Upper lobe of left lung (tissue), 6 donors: Measurements from ENCODE around the gene NDST3. TPM values are rescaled to one million over a fixed set of nuclear protein-coding genes. Genes with fewer than 3 reads are reported as not detected.

Experiments used
- ATAC-seq, 2 donors: fragments of 200-7000 bp; cut with Tn5 transposase; one replicate each; pipeline ENCODE4 v1.9.1; 2022; ENCODE audit warnings: mild to moderate bottlenecking in 2 of 2, moderate library complexity in 2 of 2; ENCODE audit not compliant: low FRiP score in 2 of 2
- DNase-seq, 2 donors: peaks; one replicate each; pipeline ENCODE4 v3.0.0-alpha.2; 2019 to 2020
- H3K27ac ChIP-seq, 4 donors: fragments of 200-600 bp; sonication (generic); one replicate each; pipeline ENCODE4 v1.5.1; 2016 to 2019
- H3K27me3 ChIP-seq, 4 donors: fragments of 200-600 bp; sonication (generic); one replicate each; pipeline ENCODE4 v1.5.1; 2017 to 2019
- H3K36me3 ChIP-seq, 4 donors: fragments of 200-600 bp; sonication (generic); one replicate each; pipeline ENCODE4 v1.5.1; 2016 to 2019
- H3K4me1 ChIP-seq, 4 donors: fragments of 200-600 bp; sonication (generic); one replicate each; pipeline ENCODE4 v1.5.1; 2018 to 2019
- H3K4me3 ChIP-seq, 4 donors: fragments of 200-600 bp; sonication (generic); one replicate each; pipeline ENCODE4 v1.5.1; 2017 to 2019; ENCODE audit warnings: mild to moderate bottlenecking in 2 of 4, moderate library complexity in 1 of 4
- H3K9me3 ChIP-seq, 4 donors: fragments of 200-600 bp; sonication (generic); one replicate each; pipeline ENCODE4 v1.5.1; 2018 to 2019
- CTCF ChIP-seq, 6 experiments: fragments of 450-650 bp in 4 of 6; fragments of 200-600 bp in 2 of 6; sonication (generic) in 2 of 6; IDR thresholded peaks; one replicate each; pipeline ENCODE4 v1.5.1; 2016 to 2019; ENCODE audit warnings: antibody characterized with exemption in 6 of 6
- EP300 ChIP-seq, 4 donors: sonication (generic); formaldehyde crosslinking; IDR thresholded peaks; one replicate each; pipeline ENCODE4 v1.5.1; 2017; ENCODE audit warnings: antibody characterized with exemption in 4 of 4, control low read depth in 2 of 4
- POLR2A ChIP-seq, 4 donors: fragments of 450-650 bp; IDR thresholded peaks; one replicate each; pipeline ENCODE4 v1.5.1; 2016 to 2017; ENCODE audit warnings: antibody characterized with exemption in 4 of 4, mild to moderate bottlenecking in 2 of 4
- POLR2AphosphoS5 ChIP-seq, 2 donors: sonication (generic); formaldehyde crosslinking; IDR thresholded peaks; one replicate each; pipeline ENCODE4 v1.5.1; 2017; ENCODE audit warnings: antibody characterized with exemption in 2 of 2
- WGBS, 2 donors: methylation state at CpG; one replicate each; pipeline ENCODE4 v1.1.5; 2017 to 2018; 5-methylcytosine and 5-hydroxymethylcytosine counted together
- total RNA-seq, 6 donors: library from RNA; depleted of rRNA in 4 of 6; stranded (reverse); fragments of >200 nt in 4 of 6; gene quantifications; one replicate each; pipeline versions ENCODE4 v1.1.0 to v1.2.1, GENCODE V29; 2016 to 2021
- donor health status: DM: no; HTN: no; CAD: no; lungs with moderate emphysema.
- donor health status: DM: no; HTN: yes; CAD: no; lungs with severe emphysema.

The NDST3 gene
- total RNA-seq, 6 donors from 2014 or later: 0.11 to 0.13 TPM; not detected in 4

- no peaks in the 10 kb centered on the region for H3K4me1 ChIP-seq
- ATAC-seq (no peak), DNase-seq (no peak)
- H3K36me3 ChIP-seq: no peaks in the 10 kb centered on the region
- no peaks in the 10 kb centered on the region for H3K27me3 ChIP-seq
- no peak for TF ChIP-seq POLR2A (IDR thresholded peaks at IDR 0.05)
- no peak for TF ChIP-seq CTCF (IDR thresholded peaks at IDR 0.05)
- no peak for TF ChIP-seq POLR2AphosphoS5 (IDR thresholded peaks at IDR 0.05)
- no peak for TF ChIP-seq EP300 (IDR thresholded peaks at IDR 0.05)
- H3K27ac ChIP-seq: no peak overlapping the region
- no peak overlapping the region for H3K4me3 ChIP-seq
- 80 to 81% methylated on average over 2 of the region's 2 CpGs for WGBS, 2 donors
- H3K9me3 ChIP-seq: no peaks in the 10 kb centered on the region
Observed at GRCh38 chr4:118190903-118191302, 156.6 kb downstream of the NDST3 start.

GRCh38 chr4:118193421-118193820 is 159.1 kb downstream of the NDST3 start:
- Histone ChIP-seq H3K27me3 (no peaks in the 10 kb centered on the region), H3K36me3 (no peaks in the 10 kb centered on the region), H3K9me3 (no peaks in the 10 kb centered on the region), H3K4me3 (no peak overlapping the region), H3K4me1 (no peaks in the 10 kb centered on the region), H3K27ac (no peak overlapping the region)
- TF ChIP-seq CTCF (IDR thresholded peaks at IDR 0.05): no peak
- no peak for TF ChIP-seq POLR2AphosphoS5 (IDR thresholded peaks at IDR 0.05)
- peak in 1 of 2 donors; percentile 43 for DNase-seq
- no peak for ATAC-seq
- 73 to 83% methylated on average over 3 to 6 of the region's 6 CpGs for whole genome bisulfite sequencing, 2 donors

GRCh38 chr4:118206627-118207026 is 172.3 kb downstream of the NDST3 start:
- Histone ChIP-seq H3K36me3 (no peaks in the 10 kb centered on the region), H3K4me3 (no peak overlapping the region), H3K4me1 (no peaks in the 10 kb centered on the region), H3K27me3 (no peaks in the 10 kb centered on the region), H3K27ac (no peak overlapping the region), H3K9me3 (peaks cover 0 to 16% (median 0%) of the 10 kb centered on the region in 4 donors)
- no peak for DNase-seq
- TF ChIP-seq POLR2A (IDR thresholded peaks at IDR 0.05): no peak
- ATAC-seq: no peak
- 74 to 89% methylated on average over 2 of the region's 2 CpGs for WGBS, 2 donors

- no peak for ATAC-seq
- no peak overlapping the region for H3K27ac ChIP-seq
- TF ChIP-seq POLR2A (IDR thresholded peaks at IDR 0.05) (no peak), CTCF (IDR thresholded peaks at IDR 0.05) (no peak), POLR2AphosphoS5 (IDR thresholded peaks at IDR 0.05) (no peak), EP300 (IDR thresholded peaks at IDR 0.05) (no peak)
Observed at GRCh38 chr4:118213101-118213500, 178.8 kb downstream of the NDST3 start.

GRCh38 chr4:118215826-118216225 is 181.5 kb downstream of the NDST3 start:
- Histone ChIP-seq H3K27me3 (no peaks in the 10 kb centered on the region), H3K27ac (no peak overlapping the region), H3K9me3 (no peaks in the 10 kb centered on the region), H3K36me3 (no peaks in the 10 kb centered on the region), H3K4me3 (no peak overlapping the region), H3K4me1 (no peaks in the 10 kb centered on the region)
- DNase-seq (no peak), ATAC-seq (no peak)
- 90 to 94% methylated on average over 2 of the region's 2 CpGs for WGBS, 2 donors
- TF ChIP-seq CTCF (IDR thresholded peaks at IDR 0.05) (no peak), POLR2AphosphoS5 (IDR thresholded peaks at IDR 0.05) (no peak), POLR2A (IDR thresholded peaks at IDR 0.05) (no peak)

More at GRCh38 chr4:118213101-118213500, 178.8 kb downstream of the NDST3 start:
- Histone ChIP-seq H3K9me3 (no peaks in the 10 kb centered on the region), H3K27me3 (no peaks in the 10 kb centered on the region), H3K36me3 (no peaks in the 10 kb centered on the region), H3K4me3 (no peak overlapping the region), H3K4me1 (no peaks in the 10 kb centered on the region)
- 86 to 90% methylated on average over 3 of the region's 3 CpGs for WGBS, 2 donors
- no peak for DNase-seq
